ENCODE measurements around the gene LZTS2.

The LZTS2 gene

GRCh38 chr10:100997360-100998182 lies 2.0 kb upstream of the LZTS2 start (continued):
- TF ChIP-seq, protein P1, sequence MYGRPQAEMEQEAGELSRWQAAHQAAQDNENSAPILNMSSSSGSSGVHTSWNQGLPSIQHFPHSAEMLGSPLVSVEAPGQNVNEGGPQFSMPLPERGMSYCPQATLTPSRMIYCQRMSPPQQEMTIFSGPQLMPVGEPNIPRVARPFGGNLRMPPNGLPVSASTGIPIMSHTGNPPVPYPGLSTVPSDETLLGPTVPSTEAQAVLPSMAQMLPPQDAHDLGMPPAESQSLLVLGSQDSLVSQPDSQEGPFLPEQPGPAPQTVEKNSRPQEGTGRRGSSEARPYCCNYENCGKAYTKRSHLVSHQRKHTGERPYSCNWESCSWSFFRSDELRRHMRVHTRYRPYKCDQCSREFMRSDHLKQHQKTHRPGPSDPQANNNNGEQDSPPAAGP (tag by site-specific recombination; IDR thresholded peaks at IDR 0.05), result peak; percentile 59
- TF ChIP-seq GLI4 (tag by site-specific recombination; IDR thresholded peaks at IDR 0.05), result peak; percentile 39; the same call in 1 of the 2 replicates
- no peak; the same call in 1 of the 2 replicates for TF ChIP-seq ZNF610 (tag by site-specific recombination; IDR thresholded peaks at IDR 0.05; ENCODE audit: borderline replicate concordance)
- TF ChIP-seq, protein P2, sequence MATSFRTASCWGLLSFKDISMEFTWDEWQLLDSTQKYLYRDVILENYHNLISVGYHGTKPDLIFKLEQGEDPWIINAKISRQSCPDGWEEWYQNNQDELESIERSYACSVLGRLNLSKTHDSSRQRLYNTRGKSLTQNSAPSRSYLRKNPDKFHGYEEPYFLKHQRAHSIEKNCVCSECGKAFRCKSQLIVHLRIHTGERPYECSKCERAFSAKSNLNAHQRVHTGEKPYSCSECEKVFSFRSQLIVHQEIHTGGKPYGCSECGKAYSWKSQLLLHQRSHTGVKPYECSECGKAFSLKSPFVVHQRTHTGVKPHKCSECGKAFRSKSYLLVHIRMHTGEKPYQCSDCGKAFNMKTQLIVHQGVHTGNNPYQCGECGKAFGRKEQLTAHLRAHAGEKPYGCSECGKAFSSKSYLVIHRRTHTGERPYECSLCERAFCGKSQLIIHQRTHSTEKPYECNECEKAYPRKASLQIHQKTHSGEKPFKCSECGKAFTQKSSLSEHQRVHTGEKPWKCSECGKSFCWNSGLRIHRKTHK (tag by site-specific recombination; IDR thresholded peaks at IDR 0.05), result no peak
- TF ChIP-seq ZNF776 (tag by site-specific recombination; IDR thresholded peaks at IDR 0.05; ENCODE audit: borderline replicate concordance), result no peak
- 0 out of 2 replicates have a peak, but pooled peaks have one; percentile 36 for TF ChIP-seq ZSCAN23 (tag by site-specific recombination; IDR thresholded peaks at IDR 0.05)
- peak; percentile 99 for TF ChIP-seq IKZF3 (tag by site-specific recombination; IDR thresholded peaks at IDR 0.05)
- no peak for TF ChIP-seq ZNF214 (tag by site-specific recombination; IDR thresholded peaks at IDR 0.05; ENCODE audit: borderline replicate concordance)
- TF ChIP-seq, protein P3, sequence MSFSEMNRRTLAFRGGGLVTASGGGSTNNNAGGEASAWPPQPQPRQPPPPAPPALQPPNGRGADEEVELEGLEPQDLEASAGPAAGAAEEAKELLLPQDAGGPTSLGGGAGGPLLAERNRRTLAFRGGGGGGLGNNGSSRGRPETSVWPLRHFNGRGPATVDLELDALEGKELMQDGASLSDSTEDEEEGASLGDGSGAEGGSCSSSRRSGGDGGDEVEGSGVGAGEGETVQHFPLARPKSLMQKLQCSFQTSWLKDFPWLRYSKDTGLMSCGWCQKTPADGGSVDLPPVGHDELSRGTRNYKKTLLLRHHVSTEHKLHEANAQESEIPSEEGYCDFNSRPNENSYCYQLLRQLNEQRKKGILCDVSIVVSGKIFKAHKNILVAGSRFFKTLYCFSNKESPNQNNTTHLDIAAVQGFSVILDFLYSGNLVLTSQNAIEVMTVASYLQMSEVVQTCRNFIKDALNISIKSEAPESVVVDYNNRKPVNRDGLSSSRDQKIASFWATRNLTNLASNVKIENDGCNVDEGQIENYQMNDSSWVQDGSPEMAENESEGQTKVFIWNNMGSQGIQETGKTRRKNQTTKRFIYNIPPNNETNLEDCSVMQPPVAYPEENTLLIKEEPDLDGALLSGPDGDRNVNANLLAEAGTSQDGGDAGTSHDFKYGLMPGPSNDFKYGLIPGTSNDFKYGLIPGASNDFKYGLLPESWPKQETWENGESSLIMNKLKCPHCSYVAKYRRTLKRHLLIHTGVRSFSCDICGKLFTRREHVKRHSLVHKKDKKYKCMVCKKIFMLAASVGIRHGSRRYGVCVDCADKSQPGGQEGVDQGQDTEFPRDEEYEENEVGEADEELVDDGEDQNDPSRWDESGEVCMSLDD (tag by site-specific recombination; IDR thresholded peaks at IDR 0.05), result peak; percentile 24; the same call in 1 of the 2 replicates
- TF ChIP-seq MYNN (tag by site-specific recombination; IDR thresholded peaks at IDR 0.05; ENCODE audit: borderline replicate concordance), result no peak; the same call in 1 of the 2 replicates
- TF ChIP-seq ZNF174 (tag by site-specific recombination; IDR thresholded peaks at IDR 0.05), result no peak
- no peak for TF ChIP-seq PRDM6 (tag by site-specific recombination; IDR thresholded peaks at IDR 0.05)
- TF ChIP-seq ZNF837 (tag by site-specific recombination; IDR thresholded peaks at IDR 0.05), result 0 out of 2 replicates have a peak, but pooled peaks have one; percentile 10
- TF ChIP-seq ZNF202 (tag by site-specific recombination; IDR thresholded peaks at IDR 0.05; ENCODE audit: borderline replicate concordance), result no peak
- no peak for TF ChIP-seq ZNF596 (tag by site-specific recombination; IDR thresholded peaks at IDR 0.05)

GRCh38 chr10:100998183-100998990 lies 1.2 kb upstream of the LZTS2 start:
- peak overlapping the region; percentile 94 for H3K27ac ChIP-seq (ENCODE audit: extremely low read depth, low read depth, low read length)
- peak overlapping the region; percentile 57 for H3K4me3 ChIP-seq (ENCODE audit: low read depth, low read length)
- no peaks in the 10 kb centered on the region for H3K9me3 ChIP-seq (ENCODE audit: control insufficient read depth, insufficient read depth, low read depth, low read length)
- H3K4me1 ChIP-seq (ENCODE audit: control insufficient read depth, insufficient read depth, low read length), result peaks cover 8% of the 10 kb centered on the region
- peaks cover 0 to 38% of the 10 kb centered on the region in 2 experiments; a peak in 2 of 3 replicates for H3K36me3 ChIP-seq (ENCODE audit: control insufficient read depth in 2 of 2, insufficient read depth in 1 of 2, low read length in 2 of 2)
- POLR2A ChIA-PET, result interaction anchor here (0.5 to 2.4 kb wide), 12 partner anchors 8 to 515 kb away, joined by 3 to 14 read pairs (median 4); partner anchors contain the start of genes PDZD7 and SFXN3
- CTCF ChIA-PET, result interaction anchor here (0.6 to 16.6 kb wide), 27 partner anchors 8 to 1318 kb away, joined by 3 to 274 read pairs (median 4); partner anchors contain the start of genes MRPL43 and TWNK
- TF ChIP-seq, protein P4, sequence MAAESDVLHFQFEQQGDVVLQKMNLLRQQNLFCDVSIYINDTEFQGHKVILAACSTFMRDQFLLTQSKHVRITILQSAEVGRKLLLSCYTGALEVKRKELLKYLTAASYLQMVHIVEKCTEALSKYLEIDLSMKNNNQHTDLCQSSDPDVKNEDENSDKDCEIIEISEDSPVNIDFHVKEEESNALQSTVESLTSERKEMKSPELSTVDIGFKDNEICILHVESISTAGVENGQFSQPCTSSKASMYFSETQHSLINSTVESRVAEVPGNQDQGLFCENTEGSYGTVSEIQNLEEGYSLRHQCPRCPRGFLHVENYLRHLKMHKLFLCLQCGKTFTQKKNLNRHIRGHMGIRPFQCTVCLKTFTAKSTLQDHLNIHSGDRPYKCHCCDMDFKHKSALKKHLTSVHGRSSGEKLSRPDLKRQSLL (tag by site-specific recombination; IDR thresholded peaks at IDR 0.05), result no peak
- TF ChIP-seq ZNF777 (tag by site-specific recombination; IDR thresholded peaks at IDR 0.05; ENCODE audit: borderline replicate concordance), result no peak
- TF ChIP-seq ZNF23 (tag by site-specific recombination; IDR thresholded peaks at IDR 0.05; ENCODE audit: borderline replicate concordance), result no peak
- no peak for TF ChIP-seq SALL2 (tag by site-specific recombination; IDR thresholded peaks at IDR 0.05; ENCODE audit: borderline replicate concordance)
- TF ChIP-seq ZNF558 (tag by site-specific recombination; IDR thresholded peaks at IDR 0.05), result no peak
- TF ChIP-seq WT1 (tag by site-specific recombination; IDR thresholded peaks at IDR 0.05), result peak; percentile 79
- TF ChIP-seq ZNF266 (tag by site-specific recombination; IDR thresholded peaks at IDR 0.05; ENCODE audit: low read depth), result no peak
- peak; percentile 85; the same call in 1 of the 2 replicates for TF ChIP-seq ZBTB48 (tag by site-specific recombination; IDR thresholded peaks at IDR 0.05)
- peak; percentile 90 for TF ChIP-seq GLIS1 (tag by site-specific recombination; IDR thresholded peaks at IDR 0.05)
- peak; percentile 94 for TF ChIP-seq EGR2 (tag by site-specific recombination; IDR thresholded peaks at IDR 0.05; ENCODE audit: low read depth)
